ENCODE data around the gene CROCC.

Gene CROCC

GRCh38 chr1:16998589-16998988 lies 76.9 kb downstream of the CROCC start:
- Histone ChIP-seq H3K36me3 (ENCODE audit: control insufficient read depth, insufficient read depth, low read length) (peaks cover 11% of the 10 kb centered on the region), H3K27me3 (ENCODE audit: control insufficient read depth, insufficient read depth, low read length) (no peaks in the 10 kb centered on the region), H3K4me1 (ENCODE audit: control insufficient read depth, insufficient read depth, low read length) (no peaks in the 10 kb centered on the region), H3K4me3 (ENCODE audit: low read length) (no peak overlapping the region), H3K9ac (ENCODE audit: low read length) (no peak overlapping the region), H3K27ac (ENCODE audit: low read depth, low read length) (no peak overlapping the region)

GRCh38 chr1:16999863-17000262 lies 78.1 kb downstream of the CROCC start:
- H3K36me3 ChIP-seq (ENCODE audit: control insufficient read depth, insufficient read depth, low read length) = peaks cover 19% of the 10 kb centered on the region

GRCh38 chr1:17001760-17002523 lies 80.2 kb downstream of the CROCC start:
- Histone ChIP-seq H3K27ac (ENCODE audit: low read depth, low read length) (no peak overlapping the region), H3K27me3 (ENCODE audit: control insufficient read depth, insufficient read depth, low read length) (no peaks in the 10 kb centered on the region), H3K4me1 (ENCODE audit: control insufficient read depth, insufficient read depth, low read length) (no peaks in the 10 kb centered on the region), H3K36me3 (ENCODE audit: control insufficient read depth, insufficient read depth, low read length) (peaks cover 23% of the 10 kb centered on the region), H3K9ac (ENCODE audit: low read length) (no peak overlapping the region), H3K4me3 (ENCODE audit: low read length) (no peak overlapping the region)

More at GRCh38 chr1:16999863-17000262, 78.1 kb downstream of the CROCC start:
- Histone ChIP-seq H3K9ac (ENCODE audit: low read length) (no peak overlapping the region), H3K27me3 (ENCODE audit: control insufficient read depth, insufficient read depth, low read length) (no peaks in the 10 kb centered on the region), H3K4me1 (ENCODE audit: control insufficient read depth, insufficient read depth, low read length) (no peaks in the 10 kb centered on the region), H3K4me3 (ENCODE audit: low read length) (no peak overlapping the region), H3K27ac (ENCODE audit: low read depth, low read length) (no peak overlapping the region)

- H3K9ac ChIP-seq (ENCODE audit: low read length) = no peak overlapping the region
- H3K27me3 ChIP-seq (ENCODE audit: control insufficient read depth, insufficient read depth, low read length) = no peaks in the 10 kb centered on the region
- no peak overlapping the region for H3K27ac ChIP-seq (ENCODE audit: low read depth, low read length)
- H3K36me3 ChIP-seq (ENCODE audit: control insufficient read depth, insufficient read depth, low read length) = peaks cover 23% of the 10 kb centered on the region
- H3K4me1 ChIP-seq (ENCODE audit: control insufficient read depth, insufficient read depth, low read length) = no peaks in the 10 kb centered on the region
- H3K4me3 ChIP-seq (ENCODE audit: low read length) = no peak overlapping the region
Measured at GRCh38 chr1:17002524-17002902, 80.8 kb downstream of the CROCC start.

- Histone ChIP-seq H3K36me3 (ENCODE audit: control insufficient read depth, insufficient read depth, low read length) (peaks cover 19% of the 10 kb centered on the region), H3K27ac (ENCODE audit: low read depth, low read length) (no peak overlapping the region), H3K27me3 (ENCODE audit: control insufficient read depth, insufficient read depth, low read length) (no peaks in the 10 kb centered on the region), H3K9ac (ENCODE audit: low read length) (no peak overlapping the region), H3K4me3 (ENCODE audit: low read length) (no peak overlapping the region), H3K4me1 (ENCODE audit: control insufficient read depth, insufficient read depth, low read length) (no peaks in the 10 kb centered on the region)
Measured at GRCh38 chr1:17004466-17005364, 83.0 kb downstream of the CROCC start.

GRCh38 chr1:17005365-17005740 lies 83.6 kb downstream of the CROCC start:
- Histone ChIP-seq H3K4me3 (ENCODE audit: low read length) (no peak overlapping the region), H3K4me1 (ENCODE audit: control insufficient read depth, insufficient read depth, low read length) (no peaks in the 10 kb centered on the region), H3K27me3 (ENCODE audit: control insufficient read depth, insufficient read depth, low read length) (no peaks in the 10 kb centered on the region), H3K27ac (ENCODE audit: low read depth, low read length) (no peak overlapping the region), H3K9ac (ENCODE audit: low read length) (no peak overlapping the region), H3K36me3 (ENCODE audit: control insufficient read depth, insufficient read depth, low read length) (peaks cover 19% of the 10 kb centered on the region)

GRCh38 chr1:17007121-17007520 lies 85.4 kb downstream of the CROCC start:
- Histone ChIP-seq H3K9ac (ENCODE audit: low read length) (no peak overlapping the region), H3K36me3 (ENCODE audit: control insufficient read depth, insufficient read depth, low read length) (peaks cover 19% of the 10 kb centered on the region), H3K4me1 (ENCODE audit: control insufficient read depth, insufficient read depth, low read length) (peaks cover 7% of the 10 kb centered on the region), H3K27ac (ENCODE audit: low read depth, low read length) (no peak overlapping the region), H3K27me3 (ENCODE audit: control insufficient read depth, insufficient read depth, low read length) (no peaks in the 10 kb centered on the region), H3K4me3 (ENCODE audit: low read length) (no peak overlapping the region)

- Histone ChIP-seq H3K9ac (ENCODE audit: low read length) (no peak overlapping the region), H3K27me3 (ENCODE audit: control insufficient read depth, insufficient read depth, low read length) (no peaks in the 10 kb centered on the region), H3K27ac (ENCODE audit: low read depth, low read length) (no peak overlapping the region), H3K4me3 (ENCODE audit: low read length) (no peak overlapping the region), H3K36me3 (ENCODE audit: control insufficient read depth, insufficient read depth, low read length) (peaks cover 12% of the 10 kb centered on the region), H3K4me1 (ENCODE audit: control insufficient read depth, insufficient read depth, low read length) (peaks cover 7% of the 10 kb centered on the region)
Measured at GRCh38 chr1:17008208-17008855, 86.6 kb downstream of the CROCC start.

- peaks cover 5% of the 10 kb centered on the region for H3K36me3 ChIP-seq (ENCODE audit: control insufficient read depth, insufficient read depth, low read length)
- no peak overlapping the region for H3K9ac ChIP-seq (ENCODE audit: low read length)
- no peaks in the 10 kb centered on the region for H3K27me3 ChIP-seq (ENCODE audit: control insufficient read depth, insufficient read depth, low read length)
- H3K4me3 ChIP-seq (ENCODE audit: low read length) = no peak overlapping the region
- H3K4me1 ChIP-seq (ENCODE audit: control insufficient read depth, insufficient read depth, low read length) = peaks cover 7% of the 10 kb centered on the region
- H3K27ac ChIP-seq (ENCODE audit: low read depth, low read length) = no peak overlapping the region
Measured at GRCh38 chr1:17009706-17010105, 88.0 kb downstream of the CROCC start.

GRCh38 chr1:17011092-17011438 lies 89.3 kb downstream of the CROCC start:
- Histone ChIP-seq H3K9ac (ENCODE audit: low read length) (no peak overlapping the region), H3K27me3 (ENCODE audit: control insufficient read depth, insufficient read depth, low read length) (no peaks in the 10 kb centered on the region), H3K4me3 (ENCODE audit: low read length) (peak overlapping the region; percentile 61), H3K4me1 (ENCODE audit: control insufficient read depth, insufficient read depth, low read length) (peaks cover 7% of the 10 kb centered on the region), H3K36me3 (ENCODE audit: control insufficient read depth, insufficient read depth, low read length) (no peaks in the 10 kb centered on the region), H3K27ac (ENCODE audit: low read depth, low read length) (no peak overlapping the region)

GRCh38 chr1:17011439-17012307 lies 89.9 kb downstream of the CROCC start, which contains the start of gene ATP13A2:
Gene ATP13A2, minus strand, starts transcription at chr1:17011928. Its CDS starts 190 bp downstream, at chr1:17011738.
- Histone ChIP-seq H3K36me3 (ENCODE audit: control insufficient read depth, insufficient read depth, low read length) (no peaks in the 10 kb centered on the region), H3K4me3 (ENCODE audit: low read length) (peak within 1 kb of the TSS; percentile 61), H3K4me1 (ENCODE audit: control insufficient read depth, insufficient read depth, low read length) (peaks cover 7% of the 10 kb centered on the region), H3K9ac (ENCODE audit: low read length) (peak within 1 kb of the TSS; percentile 38), H3K27ac (ENCODE audit: low read depth, low read length) (no peak within 1 kb of the TSS), H3K27me3 (ENCODE audit: control insufficient read depth, insufficient read depth, low read length) (no peaks in the 10 kb centered on the region)

Data from rectal smooth muscle tissue (tissue), 1 donor.